ENCODE results near the gene TRPV3. TPM values are rescaled to one million over a fixed set of nuclear protein-coding genes. Genes with fewer than 3 reads are reported as not detected.

TRPV3 gene
- total RNA-seq, 1 experiment from 2014 or later: 3.6 TPM

GRCh38 chr17:3590768-3591167 is 33.2 kb upstream of the TRPV3 start:
- no peak overlapping the region for H3K9ac ChIP-seq (ENCODE audit: low read length)
- no peak overlapping the region for H3K27ac ChIP-seq (ENCODE audit: low read length)
- ChIA-PET CTCF (no interaction called here), POLR2A (ENCODE audit: unreplicated experiment) (no interaction called here)
- no peaks in the 10 kb centered on the region for H3K9me3 ChIP-seq (ENCODE audit: low read length)
- H3K9me2 ChIP-seq (replicated peaks; ENCODE audit: low read length): no peaks in the 10 kb centered on the region
- no peaks in the 10 kb centered on the region for H4K20me1 ChIP-seq (ENCODE audit: low read length)
- H2AFZ ChIP-seq (ENCODE audit: low read length): no peak overlapping the region
- ATAC-seq (no peak), DNase-seq (no peak)
- BruUV-seq (replicated peaks): no TSS peak
- H3K79me2 ChIP-seq (ENCODE audit: low read length): no peaks in the 10 kb centered on the region
- H3K4me3 ChIP-seq (ENCODE audit: low read length): no peak overlapping the region
- no peaks in the 10 kb centered on the region for H3F3A ChIP-seq (ENCODE audit: low read length, unreplicated experiment)
- no peaks in the 10 kb centered on the region for H3K36me3 ChIP-seq (ENCODE audit: low read depth, low read length)
- H3K27me3 ChIP-seq (ENCODE audit: low read length): no peaks in the 10 kb centered on the region
- no peak overlapping the region for H3K4me2 ChIP-seq (ENCODE audit: low read length)
- TF ChIP-seq EZH2 (IDR thresholded peaks at IDR 0.05; ENCODE audit: low read length, unreplicated experiment) (no peak), EZH2phosphoT487 (IDR thresholded peaks at IDR 0.05; ENCODE audit: borderline replicate concordance, low read length) (no peak)
- TF ChIP-seq, protein P1, sequence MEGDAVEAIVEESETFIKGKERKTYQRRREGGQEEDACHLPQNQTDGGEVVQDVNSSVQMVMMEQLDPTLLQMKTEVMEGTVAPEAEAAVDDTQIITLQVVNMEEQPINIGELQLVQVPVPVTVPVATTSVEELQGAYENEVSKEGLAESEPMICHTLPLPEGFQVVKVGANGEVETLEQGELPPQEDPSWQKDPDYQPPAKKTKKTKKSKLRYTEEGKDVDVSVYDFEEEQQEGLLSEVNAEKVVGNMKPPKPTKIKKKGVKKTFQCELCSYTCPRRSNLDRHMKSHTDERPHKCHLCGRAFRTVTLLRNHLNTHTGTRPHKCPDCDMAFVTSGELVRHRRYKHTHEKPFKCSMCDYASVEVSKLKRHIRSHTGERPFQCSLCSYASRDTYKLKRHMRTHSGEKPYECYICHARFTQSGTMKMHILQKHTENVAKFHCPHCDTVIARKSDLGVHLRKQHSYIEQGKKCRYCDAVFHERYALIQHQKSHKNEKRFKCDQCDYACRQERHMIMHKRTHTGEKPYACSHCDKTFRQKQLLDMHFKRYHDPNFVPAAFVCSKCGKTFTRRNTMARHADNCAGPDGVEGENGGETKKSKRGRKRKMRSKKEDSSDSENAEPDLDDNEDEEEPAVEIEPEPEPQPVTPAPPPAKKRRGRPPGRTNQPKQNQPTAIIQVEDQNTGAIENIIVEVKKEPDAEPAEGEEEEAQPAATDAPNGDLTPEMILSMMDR (conservative IDR thresholded peaks at IDR 0.05; ENCODE audit: low read depth, low read length): no peak
- intact Hi-C loops (cut with micrococcal nuclease): no loop called here
- H3K4me1 ChIP-seq (ENCODE audit: insufficient read depth, low read length): peaks cover 11% of the 10 kb centered on the region

GRCh38 chr17:3590231-3590630 is 32.6 kb upstream of the TRPV3 start:
- BruUV-seq (replicated peaks): no TSS peak
- Histone ChIP-seq H3K79me2 (ENCODE audit: low read length) (no peaks in the 10 kb centered on the region), H3K36me3 (ENCODE audit: low read depth, low read length) (no peaks in the 10 kb centered on the region), H3K9me2 (replicated peaks; ENCODE audit: low read length) (no peaks in the 10 kb centered on the region), H3K27ac (ENCODE audit: low read length) (no peak overlapping the region), H3K27me3 (ENCODE audit: low read length) (no peaks in the 10 kb centered on the region), H4K20me1 (ENCODE audit: low read length) (no peaks in the 10 kb centered on the region), H3K4me3 (ENCODE audit: low read length) (no peak overlapping the region), H3K4me2 (ENCODE audit: low read length) (no peak overlapping the region), H3K9ac (ENCODE audit: low read length) (no peak overlapping the region), H3K4me1 (ENCODE audit: insufficient read depth, low read length) (peaks cover 11% of the 10 kb centered on the region), H2AFZ (ENCODE audit: low read length) (no peak overlapping the region), H3F3A (ENCODE audit: low read length, unreplicated experiment) (no peaks in the 10 kb centered on the region), H3K9me3 (ENCODE audit: low read length) (no peaks in the 10 kb centered on the region)
- intact Hi-C loops (cut with micrococcal nuclease): no loop called here
- TF ChIP-seq EZH2phosphoT487 (IDR thresholded peaks at IDR 0.05; ENCODE audit: borderline replicate concordance, low read length) (no peak), EZH2 (IDR thresholded peaks at IDR 0.05; ENCODE audit: low read length, unreplicated experiment) (no peak)
- TF ChIP-seq, protein P1 (conservative IDR thresholded peaks at IDR 0.05; ENCODE audit: low read depth, low read length): no peak
- ChIA-PET POLR2A (ENCODE audit: unreplicated experiment) (no interaction called here), CTCF (no interaction called here)
- no peak for DNase-seq
- ATAC-seq: no peak

DNA sequence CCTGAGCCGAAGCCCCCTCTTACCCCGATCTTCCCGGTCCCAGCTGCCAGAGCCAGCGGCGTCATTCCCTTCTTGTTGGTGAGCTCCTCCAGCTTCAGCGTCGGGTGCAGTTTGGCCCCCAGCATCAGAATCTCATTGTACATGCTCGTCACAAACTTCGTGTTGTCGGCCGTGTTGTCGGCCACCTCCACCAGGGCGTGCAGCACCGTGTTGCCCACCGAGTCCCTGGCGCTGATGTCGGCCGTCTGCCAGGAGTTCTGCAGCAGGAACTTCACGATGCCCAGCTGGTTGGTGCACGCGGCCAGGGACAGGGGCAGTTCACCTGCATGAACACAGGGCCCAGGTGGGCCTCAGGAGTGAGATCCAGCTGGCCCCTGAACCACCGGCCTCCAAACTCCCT is 32.2 kb upstream of the TRPV3 start:
- TF ChIP-seq EZH2 (IDR thresholded peaks at IDR 0.05; ENCODE audit: low read length, unreplicated experiment) (no peak), EZH2phosphoT487 (IDR thresholded peaks at IDR 0.05; ENCODE audit: borderline replicate concordance, low read length) (no peak)
- TF ChIP-seq, protein P1 (conservative IDR thresholded peaks at IDR 0.05; ENCODE audit: low read depth, low read length): no peak
- BruUV-seq (replicated peaks): no TSS peak
- no peaks in the 10 kb centered on the region for H3F3A ChIP-seq (ENCODE audit: low read length, unreplicated experiment)
- ChIA-PET POLR2A (ENCODE audit: unreplicated experiment) (no interaction called here), CTCF (no interaction called here)
- H3K9me2 ChIP-seq (replicated peaks; ENCODE audit: low read length): no peaks in the 10 kb centered on the region
- H3K27ac ChIP-seq (ENCODE audit: low read length): no peak overlapping the region
- intact Hi-C loops (cut with micrococcal nuclease): no loop called here
- no peak overlapping the region for H3K4me2 ChIP-seq (ENCODE audit: low read length)
- H3K9me3 ChIP-seq (ENCODE audit: low read length): no peaks in the 10 kb centered on the region
- no peak overlapping the region for H3K4me3 ChIP-seq (ENCODE audit: low read length)
- H3K27me3 ChIP-seq (ENCODE audit: low read length): no peaks in the 10 kb centered on the region
- H2AFZ ChIP-seq (ENCODE audit: low read length): no peak overlapping the region
- ATAC-seq (no peak), DNase-seq (no peak)
- H3K9ac ChIP-seq (ENCODE audit: low read length): no peak overlapping the region
- H3K79me2 ChIP-seq (ENCODE audit: low read length): no peaks in the 10 kb centered on the region
- peaks cover 9% of the 10 kb centered on the region for H3K4me1 ChIP-seq (ENCODE audit: insufficient read depth, low read length)
- H4K20me1 ChIP-seq (ENCODE audit: low read length): no peaks in the 10 kb centered on the region
- no peaks in the 10 kb centered on the region for H3K36me3 ChIP-seq (ENCODE audit: low read depth, low read length)
